ENCODE results near the gene RARRES1.

DNA sequence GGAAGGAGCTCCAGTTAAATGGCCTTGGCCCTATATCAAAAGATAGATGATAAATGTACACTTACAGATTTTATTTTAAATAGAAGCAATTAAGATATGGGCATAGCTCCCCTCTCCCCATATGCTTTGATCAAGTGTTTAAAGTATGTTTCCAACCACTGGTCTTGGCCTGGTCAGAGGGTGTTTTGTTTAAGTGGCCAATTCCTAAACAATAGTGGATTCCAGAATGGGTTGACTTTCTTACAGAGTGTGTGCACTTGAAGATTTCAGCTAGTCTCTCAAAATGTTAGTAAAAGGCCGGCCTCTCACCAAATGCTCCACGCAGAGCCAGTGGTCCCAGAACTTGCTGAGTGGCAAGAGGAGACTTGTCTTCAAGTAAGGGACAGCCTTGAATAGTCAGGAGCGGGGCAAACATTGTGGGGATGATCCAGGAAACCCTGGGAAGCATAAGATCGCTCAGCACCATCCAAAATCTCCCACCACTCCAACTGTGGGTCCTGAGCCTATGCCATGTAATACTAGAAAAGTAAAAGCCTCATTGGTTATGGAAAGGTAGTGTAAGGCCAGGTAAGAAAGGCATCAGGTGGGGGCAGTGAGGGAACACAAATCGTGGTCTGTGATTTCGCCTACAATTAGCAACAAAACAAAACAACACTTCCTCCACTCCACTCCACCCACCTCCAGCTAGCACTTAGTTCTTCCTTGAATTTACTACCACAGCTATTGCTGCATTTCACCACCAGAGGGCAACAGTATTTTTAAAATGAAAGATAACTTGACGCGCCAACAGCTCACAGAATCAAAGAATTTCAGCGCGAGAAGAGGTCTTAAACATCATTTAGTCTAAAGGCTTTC is 4.8 kb downstream of the RARRES1 start:
- TF ChIP-seq CTCF (IDR thresholded peaks at IDR 0.05), result peak; percentile 77 to 89 (median 88)
- no peak for TF ChIP-seq POLR2AphosphoS5 (IDR thresholded peaks at IDR 0.05)
